GM18498 (cell line): Measurements from ENCODE around the gene PAQR9.
"Not testable (repeated sequence)": the region's sequence is repeated elsewhere in the genome, so short reads cannot be mapped to it uniquely, and the experiment has no call there.

Source experiments
- ATAC-seq: cut with Tn5 transposase; IDR thresholded peaks from one replicate; pipeline ENCODE4 v1.9.1; 2021; ENCODE audit warnings: mild to moderate bottlenecking, moderate library complexity; ENCODE audit not compliant: unreplicated experiment

Gene PAQR9

GRCh38 chr3:142963516-142964448 lies at the start of gene PAQR9:
TSS of gene PAQR9 (minus strand) at chr3:142963674. CDS start at chr3:142963336, 338 bp downstream.
- ATAC-seq: peak; percentile 58

GRCh38 chr3:143011705-143012104 lies 48.2 kb upstream of the PAQR9 start:
- ATAC-seq: no peak

GRCh38 chr3:143010024-143010423 lies 46.5 kb upstream of the PAQR9 start:
- ATAC-seq: no peak

- no peak for ATAC-seq
Observed at GRCh38 chr3:143004823-143005222, 41.3 kb upstream of the PAQR9 start.

- ATAC-seq: no peak
Observed at GRCh38 chr3:143002727-143003126, 39.3 kb upstream of the PAQR9 start.

- peak; percentile 28 for ATAC-seq
Observed at GRCh38 chr3:143002083-143002712, 38.7 kb upstream of the PAQR9 start.

GRCh38 chr3:143001369-143002082 lies 38.1 kb upstream of the PAQR9 start, which contains the start of gene U2SURP:
TSS of gene U2SURP (plus strand) at chr3:143001570. CDS start at chr3:143001629, 59 bp downstream.
- peak; percentile 90 for ATAC-seq

- peak; percentile 76 for ATAC-seq
Observed at GRCh38 chr3:143001034-143001368, 37.5 kb upstream of the PAQR9 start.

- no peak for ATAC-seq
Observed at GRCh38 chr3:143000528-143000927, 37.1 kb upstream of the PAQR9 start.

- ATAC-seq: no peak
Observed at GRCh38 chr3:142999881-143000280, 36.4 kb upstream of the PAQR9 start.

- ATAC-seq: no peak
Observed at GRCh38 chr3:142998439-142998838, 35.0 kb upstream of the PAQR9 start.

- ATAC-seq: no peak
Observed at GRCh38 chr3:142997330-142997729, 33.9 kb upstream of the PAQR9 start.

GRCh38 chr3:142993958-142994442 lies 30.5 kb upstream of the PAQR9 start:
- ATAC-seq: peak; percentile 69

- no peak for ATAC-seq
Observed at GRCh38 chr3:142992323-142992722, 28.8 kb upstream of the PAQR9 start.

GRCh38 chr3:142990721-142991120 lies 27.2 kb upstream of the PAQR9 start:
- ATAC-seq: no peak

- not testable (repeated sequence) for ATAC-seq
Observed at GRCh38 chr3:142988826-142989225, 25.4 kb upstream of the PAQR9 start.

- peak; percentile 14 for ATAC-seq
Observed at GRCh38 chr3:142988221-142988620, 24.7 kb upstream of the PAQR9 start.

- ATAC-seq: peak; percentile 70
Observed at GRCh38 chr3:142987707-142988106, 24.2 kb upstream of the PAQR9 start.

GRCh38 chr3:142987080-142987700 lies 23.7 kb upstream of the PAQR9 start:
- ATAC-seq: peak; percentile 56

GRCh38 chr3:142984255-142984654 lies 20.8 kb upstream of the PAQR9 start:
- ATAC-seq: no peak

GRCh38 chr3:142983318-142983717 lies 19.8 kb upstream of the PAQR9 start:
- no peak for ATAC-seq
